GOT3 (cell line): ENCODE results near the gene TP53TG5.

Source experiments
- DNase-seq: peaks from one replicate; lab custom pipeline; 2025; ENCODE audit warnings: mixed read lengths; lab: John Stamatoyannopoulos, UW

TP53TG5 gene

DNA sequence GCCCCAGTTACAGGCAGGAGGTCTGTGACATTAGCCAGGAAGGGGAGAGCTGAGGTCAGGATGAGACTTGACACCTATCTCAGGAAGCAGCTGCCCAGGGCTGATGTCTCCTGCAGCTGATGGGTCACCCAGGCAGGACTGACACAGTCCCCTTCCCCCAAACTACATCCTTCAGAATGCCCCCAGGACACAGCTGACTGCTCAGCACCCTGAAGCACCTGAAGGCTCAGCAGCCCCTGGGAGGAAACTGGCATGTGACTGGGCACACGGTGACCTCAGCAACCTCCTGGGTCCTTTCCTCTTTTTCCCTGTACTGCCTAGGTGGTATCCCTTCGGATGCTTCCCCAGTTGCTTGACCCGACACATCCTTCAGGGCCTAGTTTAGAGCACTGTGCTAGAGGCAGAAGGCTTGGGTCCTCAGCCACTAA lies 31.8 kb downstream of the TP53TG5 start:
- no peak for DNase-seq

DNA sequence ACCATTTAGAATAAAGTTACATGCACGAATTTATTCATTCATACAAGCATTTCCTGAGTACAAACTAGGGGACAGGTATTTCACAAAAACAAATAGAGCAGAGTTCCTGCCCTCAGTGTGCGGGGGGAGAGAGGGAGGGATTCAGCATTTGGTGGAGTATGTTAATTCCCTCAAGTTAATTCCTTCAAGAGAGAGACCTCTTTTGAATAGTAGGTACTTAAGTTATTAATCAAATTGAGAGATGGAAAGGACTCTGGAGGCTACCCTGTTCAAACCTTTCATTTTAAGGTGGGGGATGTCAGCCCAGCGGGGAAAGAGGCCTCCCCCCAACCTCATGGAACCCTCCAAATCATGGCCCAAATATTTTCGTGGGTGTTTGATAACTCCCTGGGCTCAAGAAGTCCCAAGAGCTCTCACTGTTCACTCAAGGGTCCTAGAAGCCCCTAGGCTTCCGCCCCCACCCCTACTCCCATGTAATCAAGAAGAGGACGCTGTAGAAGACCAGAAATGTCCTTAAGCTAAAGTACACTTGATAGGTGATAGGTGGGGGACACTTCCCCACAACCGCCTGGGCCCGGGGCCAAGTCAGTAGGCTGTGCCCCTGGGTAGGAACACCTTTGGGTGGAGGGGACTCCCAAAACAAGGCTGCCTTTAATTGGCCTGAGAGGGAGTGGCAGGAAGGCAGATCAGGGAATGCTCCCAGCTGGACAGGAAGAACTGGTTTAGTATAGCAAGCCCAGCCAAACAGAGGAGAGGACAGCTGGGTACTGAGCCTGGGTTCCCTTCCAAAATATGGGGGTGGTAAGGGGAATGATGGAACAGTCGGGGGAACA lies 32.8 kb downstream of the TP53TG5 start:
- no peak for DNase-seq

DNA sequence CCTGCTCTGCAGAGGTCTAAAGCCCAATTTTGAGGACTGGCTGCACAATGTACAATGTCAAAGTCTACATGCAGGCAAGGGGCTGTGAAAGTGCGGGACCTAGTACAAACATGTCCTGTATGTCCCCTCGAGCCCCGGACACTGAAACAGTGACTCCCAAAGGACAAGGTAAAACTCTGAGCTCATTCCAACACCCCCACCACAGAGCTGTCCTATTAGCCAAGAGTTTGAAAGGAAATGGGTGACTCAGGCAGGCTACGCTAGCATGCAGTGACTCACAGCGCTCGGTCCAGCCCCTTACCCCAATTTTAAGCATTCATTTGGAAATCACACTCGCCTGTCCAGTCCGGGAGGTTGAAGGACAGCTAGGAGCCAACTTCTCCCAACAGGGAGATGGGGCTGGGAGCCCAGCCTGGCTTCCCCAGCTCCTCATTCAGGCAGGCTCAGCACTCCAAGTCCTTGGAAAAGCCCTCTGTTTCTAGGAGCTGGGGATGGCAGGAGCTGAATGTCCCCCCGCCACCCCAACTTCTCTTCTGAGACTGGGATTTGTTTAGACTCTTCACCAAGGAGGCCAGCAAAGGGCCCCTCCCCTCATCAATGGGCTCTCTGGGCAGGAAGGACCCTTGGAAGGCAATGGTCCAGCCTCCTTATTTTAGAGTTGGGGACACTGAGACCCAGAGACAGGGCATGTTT lies 33.8 kb downstream of the TP53TG5 start:
- DNase-seq = peak; percentile 60

DNA sequence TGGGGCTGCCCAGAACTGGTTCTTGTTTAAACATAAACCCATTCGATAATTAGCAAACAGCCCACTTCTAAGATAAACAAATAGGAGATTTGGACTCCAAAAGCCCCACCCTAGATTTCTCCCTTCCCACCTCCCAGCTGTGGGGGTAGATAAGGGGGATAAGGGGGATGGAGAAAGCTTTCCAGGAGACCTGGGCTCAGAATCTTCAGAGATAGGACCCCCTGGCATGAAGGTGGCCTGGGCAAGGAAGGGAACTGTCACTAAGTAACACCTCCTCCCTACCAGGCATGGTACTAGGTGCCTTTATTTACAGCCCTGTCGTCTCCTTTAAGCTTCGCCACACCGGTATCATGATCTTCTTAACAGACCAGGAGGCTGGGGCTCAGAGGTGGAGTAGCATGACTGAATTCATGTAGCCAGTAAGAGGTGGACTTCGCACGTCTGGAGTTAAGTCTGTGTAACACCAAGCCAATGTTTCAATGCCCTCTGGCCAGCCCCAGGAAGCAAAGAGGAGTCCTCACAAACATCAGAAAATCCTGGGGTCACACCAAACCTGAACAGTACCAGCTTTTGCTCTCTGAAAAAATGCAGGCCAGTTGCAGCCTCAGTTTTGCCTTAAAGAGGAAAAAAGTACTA lies 34.5 kb downstream of the TP53TG5 start:
- no peak for DNase-seq

DNA sequence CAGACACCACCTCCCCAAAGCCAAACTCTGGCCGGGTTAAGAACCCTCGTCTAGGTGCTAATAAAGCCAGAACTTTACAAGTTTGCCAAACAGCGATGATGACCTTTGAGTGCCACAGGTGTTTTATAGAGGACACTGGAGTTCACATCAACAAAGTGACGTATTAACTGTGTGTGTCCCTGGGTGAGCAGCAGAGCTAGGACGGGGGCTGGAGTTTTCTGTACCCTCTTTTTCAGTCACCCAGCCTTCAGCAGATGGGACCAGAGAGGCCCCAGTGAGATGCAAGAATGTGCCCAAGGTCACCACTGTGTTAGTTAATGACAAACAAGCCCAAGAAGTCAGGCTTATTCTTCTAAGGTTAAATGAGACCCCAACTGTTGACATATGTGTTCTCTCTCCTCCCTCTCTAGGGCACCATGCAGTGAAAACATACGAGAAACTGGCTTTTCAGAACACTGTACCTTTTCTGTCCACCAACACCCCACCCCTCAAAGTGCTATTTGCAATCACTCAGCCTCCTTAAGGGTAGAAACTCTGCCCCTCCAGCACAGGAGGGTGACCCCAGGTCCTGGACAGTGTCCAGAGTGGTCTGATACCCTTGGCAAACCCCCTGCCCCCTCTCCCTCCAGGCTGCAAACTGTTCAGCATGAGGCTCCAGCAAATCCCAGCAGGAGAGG lies 35.1 kb downstream of the TP53TG5 start:
- DNase-seq = no peak

DNA sequence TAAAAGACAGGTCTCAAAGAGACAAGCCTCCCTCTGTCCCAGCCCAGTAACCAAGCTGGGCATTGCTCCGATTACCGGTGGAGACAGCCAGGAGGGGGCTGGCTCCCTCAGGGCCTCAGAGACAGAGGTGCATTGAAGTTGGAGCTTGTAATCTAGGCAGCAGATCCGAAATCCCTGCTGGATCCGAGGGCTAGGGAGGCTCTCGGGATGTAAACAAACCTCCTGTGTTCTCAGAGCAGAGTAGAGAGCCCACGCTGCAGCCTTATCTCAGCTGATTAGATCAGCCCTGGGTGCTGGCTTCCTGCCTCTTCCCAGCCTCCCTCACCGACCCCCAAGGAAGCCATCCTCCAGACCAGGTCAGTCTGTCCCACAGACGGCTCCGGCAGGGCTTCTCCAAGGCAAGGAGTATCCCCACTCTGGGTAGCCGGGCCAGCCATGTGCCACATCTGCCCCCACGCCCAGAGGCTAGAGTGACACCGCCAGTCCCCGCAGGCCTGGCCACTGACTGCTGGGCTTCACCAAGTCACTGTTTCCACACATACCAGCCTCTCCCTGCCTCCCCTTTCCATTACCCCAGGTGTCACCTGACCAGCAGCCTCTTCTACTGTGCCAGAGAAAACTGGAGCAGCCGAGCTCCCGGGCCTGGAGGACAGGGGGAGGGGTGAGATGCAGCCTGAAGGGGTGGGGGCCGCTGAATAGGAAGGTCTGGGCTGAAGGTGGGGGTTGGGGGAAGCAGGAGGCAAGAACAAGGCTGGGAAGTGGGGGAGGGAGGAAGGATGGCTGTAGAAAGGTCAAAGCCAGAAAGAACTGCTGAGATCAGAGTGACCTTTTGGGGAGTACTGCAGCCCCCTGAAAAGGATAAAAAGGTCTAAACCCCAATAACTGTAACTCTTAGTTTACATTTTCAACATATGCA lies 35.9 kb downstream of the TP53TG5 start:
- no peak for DNase-seq

DNA sequence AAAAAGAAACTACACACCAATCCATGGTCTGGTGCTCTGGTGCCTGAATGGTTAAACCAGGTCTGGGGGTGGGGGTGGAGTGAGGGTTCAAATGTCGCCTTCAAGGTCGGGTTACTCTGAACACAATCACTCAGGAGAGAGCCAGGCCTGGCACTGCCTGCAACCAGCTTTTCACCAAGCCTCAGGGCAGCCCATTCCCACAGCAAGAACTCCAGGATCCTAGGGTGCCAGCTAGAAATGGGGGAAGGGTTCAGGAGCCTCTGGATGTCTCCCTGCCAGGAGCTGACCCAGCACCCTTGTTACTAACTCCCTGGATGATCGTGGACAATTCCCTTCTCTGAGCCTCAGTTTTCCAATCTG lies 36.6 kb downstream of the TP53TG5 start:
- DNase-seq = no peak

DNA sequence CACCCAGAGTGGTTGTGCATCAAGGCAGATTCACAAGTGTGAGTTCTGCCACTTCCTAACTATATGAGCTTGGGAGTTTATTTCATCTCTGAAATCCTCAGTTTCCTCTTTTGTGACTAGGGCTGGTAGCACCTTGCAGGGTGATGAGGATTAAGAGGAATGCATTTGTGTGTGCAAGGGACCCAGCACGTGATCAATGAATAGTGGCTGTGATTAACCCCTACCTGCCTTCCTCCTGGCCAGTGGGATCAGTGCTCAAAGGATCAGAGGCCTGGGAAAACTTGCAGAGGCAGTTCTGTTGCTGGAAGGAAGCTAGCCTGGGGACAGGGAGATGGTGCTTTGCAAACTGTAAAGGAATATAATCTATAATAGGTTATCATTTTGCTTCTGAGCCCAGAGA lies 37.2 kb downstream of the TP53TG5 start:
- no peak for DNase-seq

DNA sequence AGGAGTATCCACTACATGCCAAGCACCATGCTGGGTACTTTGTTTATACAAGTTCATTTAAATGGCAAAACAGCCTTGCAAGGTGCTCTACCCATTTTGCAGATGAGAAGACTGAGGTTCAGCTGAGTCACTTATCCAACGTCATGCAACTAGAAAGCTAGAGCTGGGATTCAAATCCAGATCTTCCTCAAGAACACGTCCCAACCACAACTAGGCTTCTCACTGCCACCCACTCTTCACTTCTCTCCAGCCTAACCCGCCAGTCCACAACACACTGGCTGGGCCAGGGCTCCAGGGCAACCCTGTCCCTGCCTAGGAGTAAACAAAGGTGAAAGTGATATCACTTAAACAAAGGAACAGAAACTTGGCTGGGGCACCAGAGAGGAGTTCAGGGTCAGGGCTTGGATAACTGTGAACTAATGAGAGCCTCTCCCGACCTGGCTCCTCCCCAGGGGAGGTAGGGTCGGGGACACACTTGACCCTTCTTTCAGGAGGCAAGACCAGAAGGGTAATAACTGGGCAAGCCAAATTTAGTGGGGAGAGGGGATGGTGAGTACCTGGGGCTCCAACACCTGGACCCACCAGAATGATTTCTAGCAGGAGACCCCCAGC lies 37.8 kb downstream of the TP53TG5 start:
- DNase-seq = no peak

DNA sequence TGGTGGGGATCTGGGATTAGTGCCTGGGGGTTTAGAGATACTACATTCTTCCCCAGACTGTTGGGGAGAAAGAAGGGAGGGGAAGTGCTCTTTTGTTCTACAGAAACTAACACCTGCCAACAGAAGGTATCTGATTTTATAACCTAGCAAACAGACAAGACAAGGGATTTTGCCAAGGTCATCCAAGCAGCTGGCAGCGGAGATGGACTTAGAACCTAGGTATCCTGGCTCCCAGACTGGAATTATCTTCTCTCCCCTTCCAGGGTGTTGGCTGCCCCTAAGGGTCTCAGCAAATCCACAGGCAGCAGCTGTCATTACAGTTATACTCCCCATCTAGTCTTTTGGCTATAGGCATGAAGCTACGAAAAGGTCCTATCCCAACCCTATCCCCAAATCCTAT lies 38.3 kb downstream of the TP53TG5 start:
- no peak for DNase-seq

DNA sequence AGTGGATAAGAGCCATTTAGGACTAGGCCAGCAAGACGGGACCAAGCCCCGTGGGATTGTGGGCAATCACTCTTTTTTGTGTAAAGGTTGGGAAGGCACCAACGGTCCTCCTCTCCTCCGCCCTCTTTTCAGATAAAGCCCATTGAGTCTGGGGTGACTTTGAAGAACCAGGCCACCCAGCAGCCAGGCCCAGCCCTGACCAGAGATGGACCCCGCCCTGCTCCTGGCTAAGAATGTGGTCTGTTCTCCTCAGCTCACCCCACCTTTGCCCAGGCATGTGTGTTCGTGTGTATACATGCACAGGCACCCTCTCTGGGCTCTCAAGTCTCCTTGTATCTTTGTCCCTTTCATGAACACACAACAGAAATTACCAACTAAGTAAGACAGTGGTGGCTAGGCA lies 39.0 kb downstream of the TP53TG5 start:
- no peak for DNase-seq

DNA sequence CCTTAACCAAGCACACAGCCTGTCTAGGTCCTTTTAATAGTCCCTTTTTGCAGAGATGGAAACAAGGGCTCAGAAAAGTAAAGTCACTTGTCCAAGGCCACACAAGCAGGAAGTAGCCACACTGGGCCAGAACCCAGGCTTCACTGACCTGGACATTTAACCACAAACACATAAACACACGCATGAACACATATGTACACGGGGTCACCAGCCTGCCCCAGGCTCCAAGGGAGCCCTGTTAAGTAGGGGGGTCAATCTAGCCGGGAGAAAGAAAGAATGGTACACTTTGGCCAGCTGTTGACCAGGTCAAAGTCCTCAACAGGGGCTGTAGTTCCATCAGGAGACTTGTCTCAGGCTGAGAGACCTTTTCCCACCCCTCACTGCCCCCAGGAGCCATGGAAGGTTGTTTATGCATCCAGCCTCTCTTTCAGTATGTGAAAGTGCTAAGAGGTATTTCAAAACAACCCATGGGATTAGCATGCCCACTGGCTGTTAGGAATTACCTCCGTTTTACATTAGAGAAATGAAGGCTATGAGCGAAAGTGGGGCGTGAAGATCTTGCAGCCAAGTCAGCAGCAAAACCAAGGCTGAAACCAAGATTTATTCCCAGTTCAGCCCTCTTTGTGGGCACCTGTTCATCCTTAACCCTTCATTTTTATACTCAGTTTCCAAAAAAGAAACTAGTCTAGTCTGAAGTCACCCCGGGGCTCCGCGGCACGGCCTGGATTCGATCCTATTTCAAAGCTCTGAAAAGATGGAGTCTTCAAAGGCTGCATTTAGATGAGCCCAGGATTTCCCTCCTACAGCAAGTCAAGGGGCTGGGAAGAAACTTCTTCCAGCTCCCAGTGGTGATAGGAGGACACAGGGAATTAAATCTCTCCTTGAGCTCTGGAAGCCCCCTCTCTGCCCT lies 39.7 kb downstream of the TP53TG5 start:
- DNase-seq = no peak

DNA sequence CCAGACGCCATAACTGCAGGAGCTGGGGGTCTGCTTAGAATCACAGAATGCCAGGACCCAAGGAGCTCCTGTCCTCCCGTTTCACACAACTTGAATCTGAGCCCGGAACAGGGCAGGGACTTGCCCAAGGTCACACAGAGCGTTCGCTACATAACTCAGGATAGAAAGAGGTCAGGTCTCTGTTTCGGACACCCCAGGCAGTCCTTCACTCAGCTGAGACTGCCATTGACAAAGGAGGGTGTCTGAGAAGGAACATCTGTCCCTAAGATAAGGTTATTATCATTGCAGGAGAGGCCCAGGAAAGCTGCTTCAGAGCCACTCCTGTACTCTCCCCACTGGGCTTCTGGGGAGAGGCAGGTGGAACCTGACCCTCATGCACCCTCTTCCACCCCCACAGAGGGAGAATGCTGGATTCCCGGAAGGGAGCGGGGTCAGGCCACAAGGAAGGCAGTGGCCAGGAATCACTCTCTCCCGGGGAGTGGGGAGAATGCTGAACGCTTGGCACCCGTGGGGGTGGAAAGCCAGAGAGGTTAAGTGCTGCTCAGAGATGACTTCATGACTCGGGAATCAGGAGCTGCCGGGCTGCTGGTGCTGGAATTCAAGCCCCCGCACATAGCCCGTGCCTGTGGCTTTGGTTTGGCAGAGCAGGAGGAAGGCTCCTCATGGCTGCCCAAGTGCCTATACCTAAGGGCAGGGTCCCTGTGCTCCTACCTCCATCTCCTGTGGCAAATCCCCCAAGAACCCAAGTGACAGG lies 40.6 kb downstream of the TP53TG5 start:
- peak; percentile 40 for DNase-seq

DNA sequence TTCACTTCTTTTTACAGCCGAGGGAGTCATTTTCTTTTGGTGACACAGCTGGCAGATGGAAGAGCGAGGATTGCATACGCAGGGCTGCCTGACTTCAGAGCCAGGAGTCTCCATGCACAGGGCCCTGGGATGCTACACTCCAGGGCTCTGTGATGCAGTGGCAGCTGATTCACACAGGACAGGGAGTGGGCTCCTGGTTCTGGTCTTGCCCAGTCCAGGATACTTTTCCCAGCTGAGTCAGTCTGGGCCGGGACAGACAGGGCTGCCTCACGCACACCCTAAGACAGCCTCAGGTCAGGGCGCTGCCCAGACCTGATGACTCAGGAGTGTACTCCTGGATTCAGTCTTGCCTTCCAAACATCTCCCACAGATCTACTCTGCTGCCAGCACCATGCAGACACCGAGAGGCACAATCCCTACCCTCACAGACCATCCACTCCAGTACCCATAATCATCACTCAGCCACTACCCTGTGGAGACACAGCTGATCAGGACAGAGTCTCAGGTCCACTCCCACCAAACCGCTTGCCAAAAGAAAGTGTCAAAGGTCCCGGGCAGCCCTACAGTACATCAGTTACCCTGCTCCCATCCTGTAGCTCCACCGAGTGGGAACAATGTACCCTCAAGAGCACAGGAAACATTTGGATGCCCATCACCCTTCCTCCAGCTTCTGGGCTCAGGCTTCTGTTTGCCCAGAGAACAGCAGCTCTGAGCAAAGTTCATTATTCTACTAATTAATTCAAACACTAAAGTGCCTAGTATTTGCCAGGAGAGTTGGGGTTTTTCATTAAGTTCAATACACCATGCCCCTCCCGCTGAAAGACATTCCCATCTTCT lies 41.4 kb downstream of the TP53TG5 start:
- DNase-seq = peak; percentile 61

DNA sequence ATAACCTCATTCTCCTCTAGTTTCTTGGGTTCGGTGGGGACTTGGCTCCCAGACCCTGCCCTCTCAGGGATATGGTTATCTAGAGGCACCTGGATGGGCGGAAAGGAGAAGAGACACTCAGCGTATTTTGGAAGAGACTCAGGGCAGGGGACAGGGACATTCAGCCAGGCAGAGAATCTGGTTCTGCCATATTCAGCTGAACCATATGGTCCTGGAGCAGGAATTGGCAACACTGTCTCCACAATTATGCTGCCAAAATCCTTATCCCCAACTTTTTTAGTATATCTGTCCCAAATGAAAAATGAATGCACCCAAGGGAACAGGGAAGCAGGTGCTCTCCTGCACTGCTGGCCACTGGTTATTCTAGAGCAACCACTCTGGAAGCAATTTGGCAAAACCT lies 47.6 kb downstream of the TP53TG5 start:
- DNase-seq = no peak

DNA sequence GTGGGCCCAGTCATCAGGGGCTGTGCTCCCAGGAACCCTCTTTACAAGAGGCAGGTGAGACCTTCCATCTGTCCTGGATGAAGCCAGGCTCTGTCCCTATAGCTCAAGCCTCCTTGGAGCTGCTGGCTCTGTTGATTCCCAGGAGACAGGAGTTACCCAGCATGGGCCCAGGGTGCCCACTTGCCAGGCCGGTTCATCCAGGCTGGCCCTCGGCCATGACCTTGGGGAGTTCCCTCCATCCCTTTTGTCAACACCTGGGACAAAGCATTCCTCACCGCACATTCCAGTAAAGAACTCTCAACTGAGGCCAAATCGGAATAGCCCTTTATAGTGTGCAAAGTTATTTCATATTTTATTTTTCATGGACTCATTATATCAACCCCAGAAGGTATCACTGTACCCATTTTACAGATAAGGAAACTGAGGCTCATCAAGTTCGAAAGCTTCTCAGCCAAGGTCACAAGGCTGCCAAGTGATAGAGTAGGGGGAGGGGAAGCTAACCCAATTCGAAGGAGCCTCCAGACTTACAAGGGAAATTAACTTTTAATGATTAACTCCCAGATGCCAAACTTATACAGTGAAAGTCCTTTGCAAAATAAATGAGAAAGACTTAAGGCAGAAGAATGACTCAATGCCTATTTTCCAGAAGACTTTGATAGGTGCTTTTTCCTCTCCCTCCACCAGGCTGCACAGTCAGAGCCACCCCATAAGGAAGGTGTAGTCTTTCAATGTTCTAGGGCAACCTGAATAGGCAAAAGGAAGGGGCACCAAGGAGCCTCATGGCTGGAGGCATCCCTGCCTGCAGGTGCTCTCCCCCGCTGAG lies 48.4 kb downstream of the TP53TG5 start:
- DNase-seq = no peak

DNA sequence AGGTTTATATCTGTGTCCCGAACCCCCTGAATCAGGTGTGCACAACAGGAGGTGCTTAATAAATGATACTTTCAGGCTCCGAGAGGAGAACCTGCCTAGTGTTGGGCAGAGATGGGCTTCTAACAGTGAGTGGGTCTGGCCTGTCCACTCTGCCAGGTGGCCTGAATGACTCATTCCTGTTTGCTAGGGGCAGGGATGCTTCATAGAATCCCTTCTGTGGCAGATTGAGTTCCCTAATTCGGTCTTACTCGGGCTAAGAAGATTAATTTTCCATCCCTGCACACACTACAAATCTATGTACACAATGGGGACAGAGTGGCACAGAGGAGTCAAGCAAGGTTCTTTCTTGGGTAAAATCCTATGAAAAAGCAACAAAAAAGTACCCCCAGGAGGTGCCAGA lies 49.7 kb downstream of the TP53TG5 start:
- no peak for DNase-seq
